Raji (cell line): ENCODE measurements around the gene RBM19.

Experiments used
- POLR2A ChIP-seq: IDR thresholded peaks from 2 replicates; pipeline ENCODE4 v1.6.1; 2011; ENCODE audit warnings: low read depth, low read length, control low read depth; ENCODE audit not compliant: insufficient read depth

The RBM19 gene

DNA sequence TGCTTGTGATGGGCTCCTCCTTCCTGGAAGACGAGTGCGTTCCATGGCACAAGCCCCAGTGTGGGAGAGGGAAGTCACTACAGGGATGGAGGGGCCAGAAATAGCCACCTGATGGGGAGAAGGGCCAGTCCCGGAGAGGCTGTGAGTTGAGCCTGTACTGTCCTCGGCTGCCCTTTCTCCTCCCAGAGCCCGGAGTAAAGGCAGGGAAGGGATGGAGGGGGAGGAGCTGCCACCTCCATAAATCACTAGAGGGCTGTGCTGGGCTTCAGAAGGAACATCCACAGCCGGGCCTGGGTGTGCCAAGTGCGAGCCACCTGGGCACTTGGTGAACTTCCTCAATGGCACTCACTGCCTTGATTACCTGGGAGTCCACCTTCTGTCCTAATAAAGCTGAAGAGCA, 110.1 kb downstream of the RBM19 start:
- TF ChIP-seq POLR2A: no peak

DNA sequence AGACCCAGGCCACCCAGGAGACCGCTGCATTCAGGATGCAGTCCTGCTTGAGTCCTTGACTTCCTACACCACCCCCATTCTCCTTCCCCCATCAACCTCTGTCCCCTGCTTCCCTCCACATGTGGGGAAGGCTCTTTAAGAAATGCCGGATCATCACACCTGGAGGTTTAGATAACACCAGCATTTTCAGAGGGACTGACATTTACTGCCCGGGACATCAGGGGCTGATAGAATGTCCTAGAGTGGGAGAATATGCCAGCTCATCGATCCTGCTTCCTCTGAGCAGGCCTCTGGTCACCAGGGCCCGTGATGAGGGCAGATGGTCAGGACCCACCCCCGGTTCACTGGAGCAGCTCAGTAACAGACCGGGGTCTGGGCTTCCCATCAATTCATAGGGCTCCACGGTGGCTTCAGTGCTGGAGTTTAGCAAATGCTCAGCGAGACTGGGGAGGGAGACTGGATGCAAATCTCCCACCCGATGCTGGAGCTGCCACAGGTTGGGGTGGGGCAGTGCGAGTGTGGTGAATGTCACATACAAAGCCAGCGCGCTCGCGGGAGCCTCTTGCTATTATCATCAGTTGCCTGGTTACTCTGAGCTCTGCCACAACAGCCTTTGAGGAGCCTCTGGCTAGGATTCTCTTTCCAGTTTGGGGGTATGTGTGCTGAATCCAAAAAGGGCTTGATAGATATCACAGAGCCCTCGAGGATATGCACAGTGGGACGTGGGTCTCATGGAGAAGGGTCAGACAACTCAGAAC, 111.6 kb downstream of the RBM19 start:
- no peak for TF ChIP-seq POLR2A

- TF ChIP-seq POLR2A: no peak
Observed at GRCh38 chr12:113853491-113853890, 112.6 kb downstream of the RBM19 start.

GRCh38 chr12:113852695-113853490, 113.2 kb downstream of the RBM19 start:
- TF ChIP-seq POLR2A: no peak

GRCh38 chr12:113852264-113852663, 113.9 kb downstream of the RBM19 start:
- no peak for TF ChIP-seq POLR2A

DNA sequence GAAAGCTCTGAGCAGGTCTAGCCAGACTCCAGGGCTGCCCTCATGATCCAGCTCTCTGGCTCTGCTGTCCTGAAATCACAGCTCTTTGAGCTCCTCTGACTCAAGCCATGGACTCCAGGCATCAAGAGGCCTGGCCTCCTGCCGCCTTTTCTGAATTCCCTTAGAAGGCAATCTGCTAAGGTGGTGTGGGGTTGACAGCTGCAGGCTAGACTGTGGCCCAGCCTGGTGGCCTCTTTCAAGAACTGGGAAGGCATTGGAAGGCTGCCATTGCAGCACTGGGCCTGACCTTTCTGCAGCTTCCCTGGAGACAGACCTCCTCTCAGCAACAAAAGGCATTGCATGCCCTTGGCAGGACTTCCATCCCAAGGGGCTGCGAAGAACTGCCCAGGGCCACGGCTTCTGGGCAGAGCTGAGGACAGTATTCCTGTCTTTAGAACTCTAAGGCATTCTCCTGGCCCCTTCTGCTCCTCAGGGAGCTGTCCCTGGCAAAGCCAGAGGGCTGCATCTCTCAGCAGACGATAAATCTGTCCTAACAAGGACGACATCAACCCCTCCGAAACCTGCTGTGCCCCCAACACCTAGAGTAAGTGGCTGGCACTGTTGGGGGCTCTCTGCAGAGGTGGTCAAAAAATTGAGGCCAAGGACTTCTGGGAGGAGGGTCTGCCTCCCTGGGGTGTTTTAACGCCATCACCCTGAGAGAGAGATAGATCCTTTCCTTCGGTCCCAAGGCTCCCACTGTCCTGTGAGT, 115.6 kb downstream of the RBM19 start:
- no peak for TF ChIP-seq POLR2A

DNA sequence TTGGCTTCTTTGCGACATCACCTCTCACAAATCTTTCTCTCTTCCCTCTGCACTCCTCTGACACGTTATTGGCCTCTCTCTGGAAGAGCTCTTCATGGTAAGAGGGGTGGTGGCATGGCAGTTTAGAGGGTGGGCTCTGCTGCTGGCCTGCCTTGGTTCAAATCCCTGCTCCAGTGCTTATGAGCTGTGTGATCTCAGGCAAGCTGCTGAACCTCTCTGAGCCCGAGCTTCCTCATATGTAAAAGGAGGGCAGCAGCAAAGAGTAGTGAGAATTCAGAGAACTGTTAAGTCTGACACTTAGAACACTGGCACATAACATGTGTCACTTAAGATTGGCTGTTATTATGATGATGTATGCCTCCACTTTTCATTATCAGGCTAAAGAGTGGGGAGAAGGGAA, 118.3 kb downstream of the RBM19 start:
- no peak for TF ChIP-seq POLR2A

DNA sequence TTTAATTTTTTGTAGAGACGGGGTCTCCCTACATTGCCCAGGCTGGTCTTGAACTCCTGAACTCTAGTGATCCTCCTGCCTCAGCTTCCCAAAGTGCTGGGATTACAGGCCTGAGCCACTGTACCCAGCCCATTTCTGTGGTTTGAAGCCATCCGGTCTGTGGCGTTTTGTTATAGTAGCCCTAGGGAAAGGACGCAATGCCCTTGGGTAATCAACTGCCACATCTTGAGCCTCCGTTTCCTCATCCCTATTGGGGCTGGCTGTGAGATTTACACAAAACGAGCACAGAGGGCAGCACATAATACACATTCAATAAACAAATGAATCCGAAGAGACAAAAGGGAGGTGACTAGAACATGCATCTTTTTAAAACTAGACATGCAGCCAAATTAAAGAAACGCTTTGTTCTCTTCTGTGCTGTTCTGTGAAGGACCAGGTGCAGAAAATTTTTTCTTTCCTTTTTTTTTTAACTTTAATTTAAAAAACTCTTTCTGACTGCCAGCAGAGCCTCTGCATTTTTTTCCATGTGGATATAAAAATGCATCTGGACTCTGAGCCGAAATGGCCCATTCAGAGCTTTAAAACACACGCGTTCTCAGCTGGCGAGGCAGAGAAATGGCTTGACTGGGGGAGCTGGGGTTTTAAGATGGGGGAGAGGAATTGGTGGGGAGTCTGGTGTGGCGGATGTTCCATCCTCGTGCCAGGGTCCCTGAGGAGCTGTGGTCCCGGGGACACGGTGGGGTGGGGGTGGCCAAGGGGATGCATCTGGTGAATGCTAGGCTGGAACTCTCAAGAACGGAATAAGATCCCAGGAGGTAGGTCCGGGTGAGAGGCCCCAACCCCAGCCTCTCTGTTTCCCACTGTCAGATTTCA, 119.0 kb downstream of the RBM19 start:
- TF ChIP-seq POLR2A: no peak

GRCh38 chr12:113845900-113846674, 120.0 kb downstream of the RBM19 start:
- no peak for TF ChIP-seq POLR2A

DNA sequence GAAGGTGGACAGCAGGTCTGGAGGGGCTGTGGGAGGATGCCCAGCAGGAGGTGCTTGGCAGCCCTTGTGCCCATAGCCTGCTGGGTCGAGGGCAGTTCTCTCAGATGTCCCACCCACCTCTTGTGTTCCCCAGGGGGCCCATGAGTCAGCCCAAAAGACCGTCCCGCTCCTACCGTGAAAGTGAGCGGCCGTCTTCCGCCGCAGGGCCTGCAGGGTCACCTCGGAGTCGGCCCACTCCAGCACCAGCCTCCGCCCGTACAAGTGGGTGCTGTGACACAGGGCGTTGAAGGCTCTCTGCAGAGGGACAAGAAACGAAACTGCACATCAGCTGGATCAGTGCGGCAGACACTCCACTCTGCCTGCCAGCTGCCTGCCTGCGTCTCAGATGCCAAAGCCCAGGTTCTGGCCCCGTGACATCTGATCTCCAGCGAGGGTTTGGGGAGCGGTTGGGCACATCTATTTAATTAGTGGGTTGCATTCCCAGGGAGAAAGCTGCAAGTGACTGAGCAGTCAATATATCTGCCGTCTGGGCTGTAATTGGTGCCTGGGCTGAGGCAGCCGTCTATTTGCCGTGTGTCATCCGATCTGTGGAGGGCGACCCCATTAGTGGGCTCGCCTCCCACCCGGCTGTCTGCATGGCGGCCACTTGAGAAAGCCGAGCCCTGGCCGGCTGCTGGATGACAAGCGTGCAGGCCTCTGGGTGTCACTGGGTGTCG, 121.5 kb downstream of the RBM19 start:
- no peak for TF ChIP-seq POLR2A

DNA sequence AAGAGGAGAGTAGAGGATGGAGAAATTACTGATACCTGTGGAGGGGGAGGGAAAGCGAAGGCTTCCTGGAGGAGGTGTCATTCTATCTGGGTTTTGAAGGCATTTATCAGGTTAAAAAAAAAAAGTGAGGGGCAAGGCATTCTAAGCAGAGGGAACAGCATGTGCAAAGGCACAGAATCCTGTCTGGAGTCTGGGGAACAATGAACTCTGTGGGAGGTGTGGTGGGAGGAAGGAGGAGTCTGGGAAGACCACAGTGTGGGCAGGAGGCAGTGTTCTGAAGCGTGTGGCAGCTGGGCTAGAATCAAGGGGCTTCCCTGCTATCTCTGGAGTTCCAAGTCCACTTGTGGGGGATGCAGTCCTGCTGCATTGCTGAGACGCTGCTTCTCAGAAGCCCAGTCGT, 123.4 kb downstream of the RBM19 start:
- TF ChIP-seq POLR2A: no peak

GRCh38 chr12:113841786-113842185, 124.3 kb downstream of the RBM19 start:
- no peak for TF ChIP-seq POLR2A

GRCh38 chr12:113840401-113841042, 125.6 kb downstream of the RBM19 start:
- TF ChIP-seq POLR2A: no peak
